GM12872 (cell line): ENCODE measurements around the gene HOXC10.

Experiments
- CTCF ChIP-seq: IDR thresholded peaks from 3 replicates; pipeline ENCODE4 v1.5.1; 2011; ENCODE audit warnings: low read depth, mild to moderate bottlenecking, low read length, moderate library complexity; ENCODE audit not compliant: insufficient read depth

HOXC10 gene

GRCh38 chr12:53963434-53964314 is 21.3 kb upstream of the HOXC10 start:
- TF ChIP-seq CTCF = no peak

- no peak for TF ChIP-seq CTCF
Measured at GRCh38 chr12:53964315-53964713, 20.6 kb upstream of the HOXC10 start.

- no peak for TF ChIP-seq CTCF
Measured at GRCh38 chr12:53965281-53966084, 19.5 kb upstream of the HOXC10 start.

- no peak for TF ChIP-seq CTCF
Measured at GRCh38 chr12:53966085-53966384, 18.9 kb upstream of the HOXC10 start.

- TF ChIP-seq CTCF = no peak
Measured at GRCh38 chr12:53966385-53967133, 18.4 kb upstream of the HOXC10 start.

- no peak for TF ChIP-seq CTCF
Measured at GRCh38 chr12:53967421-53967925, 17.5 kb upstream of the HOXC10 start.
